Stimulated activated CD4-positive, alpha-beta T cell treated with anti-CD3 and anti-CD28 coated beads, Interleukin-1b, Interleukin-23, amount 100 ng/mL, for 48 hours (primary cell): ENCODE measurements around the gene DCDC2C.

Experiments
- DNase-seq: peaks from one replicate; pipeline ENCODE4 v3.0.0-alpha.2; 2020

The DCDC2C gene

GRCh38 chr2:3847397-3848052 is 144.2 kb downstream of the DCDC2C start:
- DNase-seq = no peak

- DNase-seq = no peak
Observed at GRCh38 chr2:3848776-3849175, 145.4 kb downstream of the DCDC2C start.

GRCh38 chr2:3849213-3849612 is 145.8 kb downstream of the DCDC2C start:
- no peak for DNase-seq

- DNase-seq = no peak
Observed at GRCh38 chr2:3857576-3857975, 154.2 kb downstream of the DCDC2C start.

GRCh38 chr2:3864943-3865865 is 161.8 kb downstream of the DCDC2C start:
- DNase-seq = no peak

- DNase-seq = no peak
Observed at GRCh38 chr2:3867469-3867868, 164.1 kb downstream of the DCDC2C start.

GRCh38 chr2:3868012-3868805 is 164.8 kb downstream of the DCDC2C start:
- DNase-seq = no peak

GRCh38 chr2:3870222-3870621 is 166.8 kb downstream of the DCDC2C start:
- DNase-seq = no peak

GRCh38 chr2:3871002-3871401 is 167.6 kb downstream of the DCDC2C start:
- no peak for DNase-seq

GRCh38 chr2:3872451-3872850 is 169.1 kb downstream of the DCDC2C start:
- DNase-seq = no peak

- no peak for DNase-seq
Observed at GRCh38 chr2:3873899-3874298, 170.5 kb downstream of the DCDC2C start.

GRCh38 chr2:3876221-3876620 is 172.8 kb downstream of the DCDC2C start:
- no peak for DNase-seq

- no peak for DNase-seq
Observed at GRCh38 chr2:3876685-3877084, 173.3 kb downstream of the DCDC2C start.

GRCh38 chr2:3885629-3886628 is 182.6 kb downstream of the DCDC2C start:
- no peak for DNase-seq

- no peak for DNase-seq
Observed at GRCh38 chr2:3895021-3895420, 191.6 kb downstream of the DCDC2C start.
